KG1 (cell line): ENCODE results near the gene PTPRM.

Source experiments
- DNase-seq: peaks from one replicate; lab custom pipeline; 2025; lab: John Stamatoyannopoulos, UW

PTPRM gene

GRCh38 chr18:8365006-8365405, 797.9 kb downstream of the PTPRM start:
- no peak for DNase-seq

GRCh38 chr18:8365528-8365927, 798.4 kb downstream of the PTPRM start:
- DNase-seq: no peak

DNA sequence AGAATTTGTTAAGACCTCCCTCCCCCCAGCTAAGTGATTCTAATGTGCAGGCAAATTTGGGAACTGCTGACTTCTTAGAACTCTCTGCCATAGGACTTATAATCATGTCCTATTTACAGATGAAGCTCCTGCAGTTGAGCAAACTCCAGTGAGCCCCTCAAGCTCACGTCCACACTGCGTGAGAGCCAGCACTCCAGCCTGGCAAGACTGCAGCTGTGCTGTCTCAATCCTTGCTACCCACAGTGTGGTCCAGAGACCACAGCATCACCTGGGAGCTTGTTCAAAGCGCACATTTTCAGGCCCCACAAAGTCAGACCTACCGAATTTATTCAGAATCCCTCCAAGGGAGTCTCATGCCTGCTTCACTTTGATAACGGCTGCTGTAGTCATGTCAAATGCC, 799.0 kb downstream of the PTPRM start:
- DNase-seq: no peak

GRCh38 chr18:8366656-8367055, 799.5 kb downstream of the PTPRM start:
- DNase-seq: no peak

- DNase-seq: no peak
Measured at GRCh38 chr18:8367217-8367988, 800.3 kb downstream of the PTPRM start.

DNA sequence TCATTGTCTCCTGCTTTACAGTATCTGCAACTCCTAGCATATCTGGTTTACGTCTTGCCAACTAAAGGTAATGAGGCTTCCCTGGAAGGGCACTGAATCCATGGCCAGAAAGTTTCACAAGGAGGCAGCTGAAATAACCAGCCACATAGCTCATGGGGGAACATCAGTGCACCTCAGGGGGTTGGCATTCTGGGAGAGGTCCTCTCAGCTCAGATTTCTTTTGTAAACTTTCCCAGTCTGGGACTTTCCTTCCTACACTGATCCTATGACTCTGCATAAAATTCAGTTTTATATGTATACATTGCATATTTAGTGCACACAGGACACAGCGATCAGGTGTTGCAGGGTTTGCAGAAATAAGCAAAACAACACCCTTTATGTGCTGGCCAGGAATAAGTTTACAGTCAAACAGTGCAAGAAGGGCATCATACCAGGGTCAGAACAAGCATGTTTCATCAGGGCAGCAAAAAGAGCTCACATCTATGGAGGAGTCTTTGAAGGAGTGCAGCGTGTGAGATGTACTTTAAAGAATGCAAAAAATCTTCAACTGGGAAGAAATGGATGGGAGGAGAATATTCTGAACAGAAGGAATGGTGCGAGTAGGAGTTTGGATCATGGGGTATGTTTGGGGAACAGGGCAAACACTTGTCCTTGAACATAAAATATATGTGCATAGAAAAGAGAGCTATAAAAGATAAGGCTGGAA, 801.5 kb downstream of the PTPRM start:
- no peak for DNase-seq

DNA sequence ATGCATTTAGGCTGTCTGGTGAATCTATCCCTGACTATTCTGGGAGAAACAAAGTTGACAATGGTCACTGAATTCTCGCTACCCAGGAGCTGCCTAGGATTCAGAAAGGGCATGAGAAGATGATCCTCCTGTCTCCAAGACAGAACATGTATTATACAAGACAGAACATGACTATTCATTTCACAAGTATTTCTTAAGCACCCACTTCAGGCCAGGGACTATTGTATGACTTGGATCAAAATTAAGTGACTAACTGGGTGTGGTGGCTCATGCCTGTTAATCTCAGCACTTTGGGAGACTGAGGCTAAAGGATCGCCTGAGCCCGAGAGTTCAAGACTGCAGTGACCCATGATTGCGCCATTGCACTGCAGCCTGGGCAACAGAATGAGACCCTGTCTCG, 806.4 kb downstream of the PTPRM start:
- DNase-seq: no peak

DNA sequence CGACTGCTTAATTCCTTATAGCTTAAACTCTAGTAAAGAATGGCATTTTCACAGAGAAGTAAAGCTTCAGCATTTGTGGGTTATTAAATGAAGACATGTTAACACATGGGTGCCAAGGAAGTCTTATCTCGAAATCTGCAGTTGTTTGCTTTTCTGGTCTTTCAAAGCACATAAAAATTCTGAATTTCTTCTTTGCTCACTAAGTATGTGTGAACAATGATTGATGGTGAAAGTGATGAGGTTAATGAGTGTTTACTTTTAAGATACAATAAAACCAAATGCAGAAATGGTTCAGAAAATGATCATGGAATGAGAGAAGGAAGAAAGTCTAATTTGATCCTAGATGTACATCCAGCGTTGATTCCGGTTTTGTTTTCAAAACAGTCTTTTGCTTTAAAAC, 807.6 kb downstream of the PTPRM start:
- DNase-seq: no peak

GRCh38 chr18:8375249-8375648, 808.1 kb downstream of the PTPRM start:
- DNase-seq: no peak

DNA sequence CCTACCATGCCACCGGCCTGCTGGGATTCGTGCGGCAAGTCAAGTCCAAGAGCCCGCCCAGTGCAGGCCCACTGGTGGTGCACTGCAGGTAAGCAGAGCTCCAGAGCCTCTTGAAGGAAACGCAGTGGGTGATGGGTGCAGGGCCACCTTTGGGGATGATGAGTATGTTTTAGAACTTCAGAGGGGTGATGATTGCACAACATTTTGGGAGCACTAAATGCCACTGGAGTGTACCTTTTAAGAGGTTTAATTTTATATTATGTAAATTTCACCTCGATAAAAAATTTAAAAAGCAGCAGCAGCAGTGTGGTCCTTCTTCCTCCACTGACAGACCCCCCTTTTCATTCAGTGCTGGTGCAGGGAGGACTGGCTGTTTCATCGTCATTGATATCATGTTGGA, 809.0 kb downstream of the PTPRM start:
- no peak for DNase-seq

DNA sequence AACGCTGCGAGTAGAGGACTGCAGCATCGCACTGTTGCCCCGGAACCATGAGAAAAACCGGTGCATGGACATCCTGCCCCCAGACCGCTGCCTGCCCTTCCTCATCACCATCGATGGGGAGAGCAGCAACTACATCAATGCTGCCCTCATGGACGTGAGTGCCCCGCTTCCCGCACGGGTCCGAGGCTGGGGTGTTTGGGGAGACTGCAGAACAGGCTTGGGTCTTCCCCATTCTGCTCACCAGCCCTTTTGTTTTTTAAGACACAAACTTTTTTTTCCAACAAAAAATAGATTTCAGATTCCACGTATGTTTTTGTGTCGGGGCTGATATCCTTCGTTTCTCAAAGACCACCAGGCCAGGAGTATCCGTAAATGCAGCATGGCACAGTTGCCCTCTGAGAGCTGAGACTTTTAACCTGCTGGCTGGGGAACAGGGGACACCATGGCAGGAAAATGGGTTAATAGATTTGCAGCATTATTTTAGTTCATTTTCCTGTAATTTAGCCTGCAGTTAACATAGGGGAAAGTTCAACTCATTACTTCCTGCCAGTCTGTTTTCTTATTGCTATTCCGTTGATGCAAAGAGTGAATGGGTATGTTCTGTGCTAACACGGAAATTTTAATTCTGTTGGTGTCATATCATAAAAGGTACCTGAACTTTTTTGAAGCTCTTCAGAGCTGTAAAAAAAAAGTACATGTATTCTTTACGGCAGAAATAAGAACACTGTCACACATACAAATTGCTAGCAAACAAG, 812.2 kb downstream of the PTPRM start:
- DNase-seq: no peak

DNA sequence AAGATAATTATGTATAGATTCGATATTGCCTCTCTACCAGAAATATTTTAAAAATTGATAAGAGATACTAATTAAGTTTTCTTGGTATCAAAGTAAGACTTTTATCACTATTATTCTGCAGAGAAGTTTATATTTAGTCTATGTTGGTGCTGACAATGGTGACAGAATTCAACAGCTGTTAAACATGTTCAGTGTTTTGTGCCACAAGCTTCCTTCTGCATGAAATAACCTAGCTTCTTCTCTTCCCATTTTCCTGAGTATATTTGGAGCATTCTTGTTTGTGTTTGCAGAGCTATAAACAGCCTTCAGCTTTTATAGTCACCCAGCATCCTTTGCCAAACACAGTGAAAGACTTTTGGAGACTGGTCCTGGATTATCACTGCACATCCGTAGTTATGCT, 812.9 kb downstream of the PTPRM start:
- no peak for DNase-seq

DNA sequence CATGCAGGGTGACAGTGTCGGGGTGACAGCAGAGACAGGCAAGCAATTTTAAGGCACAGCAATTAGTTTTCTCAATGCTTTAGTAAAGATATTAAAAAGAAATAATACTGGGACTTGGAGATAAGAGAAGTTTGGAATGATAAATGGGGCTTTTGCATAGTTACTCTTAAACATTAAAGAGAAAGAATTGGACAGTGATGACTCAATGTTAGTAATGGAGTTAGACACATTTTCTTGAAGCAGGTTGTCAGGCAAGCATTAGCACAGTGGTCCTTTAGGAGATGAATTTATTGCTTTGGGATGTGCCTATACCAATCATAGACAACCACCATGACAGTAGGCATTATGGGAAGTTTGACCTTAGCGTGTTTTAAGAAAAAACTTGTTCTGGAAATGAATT, 813.8 kb downstream of the PTPRM start:
- DNase-seq: no peak

DNA sequence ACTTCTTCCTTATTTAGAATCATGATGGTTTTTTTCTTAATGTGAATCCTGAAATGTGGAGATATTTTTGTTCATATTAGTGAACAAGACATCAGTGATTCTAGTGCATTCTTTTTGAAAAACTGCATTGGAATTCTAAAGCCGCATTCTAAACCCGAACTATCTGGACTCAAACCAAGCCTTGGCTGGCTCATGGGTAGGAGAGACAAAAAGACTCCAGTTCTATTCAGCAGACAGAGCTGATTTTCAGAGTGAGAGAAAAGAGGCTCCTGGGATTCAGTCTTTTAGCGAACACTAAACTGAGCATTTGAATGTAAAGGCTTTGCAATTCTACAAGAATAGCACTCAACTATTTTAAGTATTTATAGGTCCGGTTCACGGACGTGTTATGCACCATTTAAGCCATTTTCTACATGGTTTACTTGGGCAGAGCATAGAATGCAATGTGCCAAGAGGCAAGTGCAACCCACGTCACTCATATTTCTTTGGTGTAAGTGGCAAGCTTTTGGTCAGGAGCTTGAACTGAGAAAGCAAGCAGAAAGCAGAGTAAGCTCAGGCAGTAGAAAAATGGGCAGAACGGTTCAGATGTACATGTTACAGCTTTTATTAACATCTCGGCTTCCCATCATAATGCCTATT, 814.8 kb downstream of the PTPRM start:
- DNase-seq: no peak

DNA sequence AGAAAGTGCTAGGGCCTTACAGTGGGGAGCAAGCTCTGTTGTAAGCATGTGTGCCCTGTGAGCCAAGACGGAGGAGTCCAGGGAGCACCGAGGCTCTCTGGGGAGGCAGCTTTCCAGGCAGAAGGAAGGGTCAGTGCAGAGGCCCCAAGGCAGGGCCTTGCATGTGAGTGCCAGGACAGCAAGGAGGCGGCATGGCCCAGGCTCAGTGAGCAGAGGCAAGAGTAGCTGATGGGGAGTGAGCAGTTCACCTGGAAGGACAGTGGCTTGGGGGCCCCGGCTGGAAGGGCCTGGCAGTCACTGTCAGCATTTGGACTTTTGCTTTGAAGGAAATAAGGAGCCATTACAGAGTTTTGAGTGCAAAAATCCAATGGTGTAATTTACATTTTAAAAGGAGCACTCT, 818.3 kb downstream of the PTPRM start:
- no peak for DNase-seq

- DNase-seq: no peak
Measured at GRCh38 chr18:8386669-8387380, 819.7 kb downstream of the PTPRM start.

- peak; percentile 5 for DNase-seq
Measured at GRCh38 chr18:8389391-8390340, 822.5 kb downstream of the PTPRM start.

DNA sequence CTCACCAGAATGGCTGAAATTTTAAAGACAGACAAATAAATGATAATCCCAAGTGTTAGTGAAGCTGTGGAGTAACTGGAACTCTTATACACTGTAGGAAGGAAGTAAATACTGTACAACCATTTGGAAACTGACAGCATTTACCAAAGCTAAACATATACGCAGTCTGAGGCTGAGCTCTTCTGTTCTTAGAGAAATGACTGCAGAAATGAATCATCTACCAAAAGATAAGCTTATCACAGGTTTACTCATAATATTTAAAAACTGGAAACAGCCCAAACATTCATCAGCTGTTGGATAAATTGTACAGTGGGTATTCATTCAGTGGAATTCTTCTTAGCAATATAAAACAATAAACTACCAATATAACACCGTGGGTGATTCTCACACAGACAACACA, 824.0 kb downstream of the PTPRM start:
- no peak for DNase-seq

DNA sequence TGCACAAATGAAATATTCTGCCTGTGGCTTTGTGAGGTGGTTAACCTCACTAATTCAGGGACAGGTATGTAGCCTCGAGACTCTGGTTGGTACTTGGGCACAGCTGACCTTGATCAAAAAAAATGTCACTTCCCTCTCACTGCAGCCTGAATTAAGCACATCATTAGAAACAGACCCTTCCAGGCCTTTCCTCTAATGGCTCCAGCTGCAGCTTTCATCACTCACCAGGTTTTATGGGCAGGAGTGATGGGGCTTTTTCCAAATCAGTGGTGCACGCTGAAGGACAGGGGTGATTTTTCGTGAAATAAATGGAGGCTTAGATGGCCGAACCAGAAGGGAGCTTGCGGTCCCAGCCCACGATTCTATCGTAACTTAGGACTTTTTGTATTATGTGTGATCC, 829.1 kb downstream of the PTPRM start:
- DNase-seq: no peak

- no peak for DNase-seq
Measured at GRCh38 chr18:8397034-8397433, 829.9 kb downstream of the PTPRM start.

DNA sequence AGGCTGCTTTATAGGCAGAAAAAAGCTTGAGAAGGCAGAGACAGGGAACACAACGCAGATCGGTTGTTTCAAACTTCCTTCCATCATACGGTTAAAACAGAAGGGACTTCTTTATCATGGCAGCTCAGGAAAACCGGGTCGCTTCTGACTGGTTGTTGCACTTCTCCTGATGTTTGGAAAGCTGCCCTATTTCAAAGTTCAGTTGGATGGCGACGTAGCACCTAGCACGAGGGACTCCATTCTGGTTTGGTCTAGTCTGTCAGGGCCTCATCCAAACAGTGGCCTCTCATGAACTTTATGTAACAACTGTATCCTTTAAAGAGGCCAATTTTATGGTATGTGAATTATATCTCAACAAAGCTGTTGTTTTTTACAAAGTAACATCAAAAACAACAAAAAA, 832.0 kb downstream of the PTPRM start:
- no peak for DNase-seq
